Spleen (tissue), 11 donors: ENCODE measurements around the gene RUFY1. TPM values are rescaled to one million over a fixed set of nuclear protein-coding genes. Genes with fewer than 3 reads are reported as not detected.
"Not testable (repeated sequence)": the region's sequence is repeated elsewhere in the genome, so short reads cannot be mapped to it uniquely, and the experiment has no call there.

Experiments used
- DNase-seq: peaks from one replicate; pipeline ENCODE4 v3.0.0-alpha.2; 2020
- H3K27ac ChIP-seq, 8 donors: fragments of 200-600 bp; sonication (generic) in 7 of 8; 1 replicate in 4 of 8; 2 replicates in 4 of 8; pipeline versions ENCODE4 v1.5.0 to v1.8.0; 2016 to 2021; ENCODE audit warnings: inconsistent platforms in 4 of 8, mild to moderate bottlenecking in 4 of 8, moderate library complexity in 1 of 8
- H3K27me3 ChIP-seq, 7 donors: fragments of 200-600 bp; sonication (generic) in 6 of 7; replicated peaks in 1 of 7; 1 replicate in 4 of 7; 2 replicates in 3 of 7; pipeline versions ENCODE4 v1.5.0 to v1.8.0; 2016 to 2021; ENCODE audit warnings: inconsistent platforms in 3 of 7, mild to moderate bottlenecking in 1 of 7
- H3K36me3 ChIP-seq, 6 donors: fragments of 200-600 bp; sonication (generic) in 5 of 6; 1 replicate in 4 of 6; 2 replicates in 2 of 6; pipeline versions ENCODE4 v1.5.0 to v1.8.0; 2016 to 2021; ENCODE audit warnings: inconsistent platforms in 2 of 6
- H3K4me1 ChIP-seq, 6 donors: fragments of 200-600 bp; sonication (generic) in 5 of 6; 1 replicate in 3 of 6; 2 replicates in 3 of 6; pipeline versions ENCODE4 v1.5.0 to v1.8.0; 2016 to 2021; ENCODE audit warnings: inconsistent platforms in 3 of 6
- H3K4me3 ChIP-seq, 8 donors: fragments of 200-600 bp; sonication (generic) in 7 of 8; 1 replicate in 4 of 8; 2 replicates in 4 of 8; pipeline versions ENCODE4 v1.5.0 to v1.8.0; 2016 to 2021; ENCODE audit warnings: inconsistent platforms in 4 of 8, mild to moderate bottlenecking in 4 of 8, moderate library complexity in 2 of 8
- H3K9me3 ChIP-seq, 8 donors: fragments of 200-600 bp; sonication (generic) in 7 of 8; 1 replicate in 4 of 8; 2 replicates in 4 of 8; pipeline versions ENCODE4 v1.5.0 to v1.8.0; 2016 to 2021; ENCODE audit warnings: inconsistent platforms in 4 of 8
- POLR2A ChIP-seq, 3 donors: fragments of 450-650 bp; IDR thresholded peaks; one replicate each; pipeline ENCODE4 v1.5.1; 2017; ENCODE audit warnings: antibody characterized with exemption in 3 of 3, mild to moderate bottlenecking in 1 of 3
- POLR2AphosphoS5 ChIP-seq, 3 donors: sonication (generic); formaldehyde crosslinking; IDR thresholded peaks; one replicate each; pipeline ENCODE4 v1.5.1; 2017; ENCODE audit warnings: antibody characterized with exemption in 3 of 3
- WGBS, 5 donors: extraction: QIAGEN DNeasy Blood & Tissue Kit in 3 of 5; methylation state at CpG; one replicate each; pipeline versions ENCODE4 v1.1.5 to v1.1.7; 2013 to 2018; 5-methylcytosine and 5-hydroxymethylcytosine counted together
- intact Hi-C: fragments of 100-400 bp; cut with DNase I; formaldehyde crosslinking; loops from one replicate; pipeline ENCODE4 v1.15.0; 2023; ENCODE audit warnings: low total_unique reads
- polyA plus RNA-seq, 3 donors: library from polyadenylated mRNA; stranded (reverse); fragments of 200-250 nt; gene quantifications; one replicate each; pipeline ENCODE4 v1.2.1, GENCODE V29; 2013
- total RNA-seq, 7 donors: library from RNA; depleted of rRNA in 3 of 7; stranded (reverse); fragments of >200 nt in 3 of 7; fragmentation: NEBNext Ultra II Directional in 4 of 7; extraction: Animal tissue kit (Norgen Biotek cat#: 25700) in 4 of 7; gene quantifications; one replicate each; pipeline versions ENCODE4 v1.1.0 to v1.2.1, GENCODE V29; 2016 to 2021
- TF ChIP-seq, protein P1 (sequence below), 11 experiments: fragments of 200-600 bp in 7 of 11; fragments of 450-650 bp in 4 of 11; sonication (generic) in 4 of 11; IDR thresholded peaks in 8 of 11; conservative IDR thresholded peaks in 3 of 11; 1 replicate in 7 of 11; 2 replicates in 4 of 11; pipeline versions ENCODE4 v1.4.0 to v1.8.0; 2016 to 2021; ENCODE audit warnings: antibody characterized with exemption in 11 of 11, inconsistent platforms in 4 of 11, mild to moderate bottlenecking in 1 of 11
- donor health status: healthy with polysubstance abuse.
- donor health status: DM: no; HTN: no; CAD: no; lungs with moderate emphysema.
- donor health status: DM: no; HTN: no; CAD: no.
- donor health status: Bipolar disorder and iron deficiency.
- donor health status: healthy.
- donor health status: DM: no; HTN: no; CAD: no.
- donor health status: DM: yes; HTN: yes; CAD: no.

The RUFY1 gene
- total and polyA plus RNA-seq, 10 donors: 33.9 to 89.6 (median 67.3) TPM

DNA sequence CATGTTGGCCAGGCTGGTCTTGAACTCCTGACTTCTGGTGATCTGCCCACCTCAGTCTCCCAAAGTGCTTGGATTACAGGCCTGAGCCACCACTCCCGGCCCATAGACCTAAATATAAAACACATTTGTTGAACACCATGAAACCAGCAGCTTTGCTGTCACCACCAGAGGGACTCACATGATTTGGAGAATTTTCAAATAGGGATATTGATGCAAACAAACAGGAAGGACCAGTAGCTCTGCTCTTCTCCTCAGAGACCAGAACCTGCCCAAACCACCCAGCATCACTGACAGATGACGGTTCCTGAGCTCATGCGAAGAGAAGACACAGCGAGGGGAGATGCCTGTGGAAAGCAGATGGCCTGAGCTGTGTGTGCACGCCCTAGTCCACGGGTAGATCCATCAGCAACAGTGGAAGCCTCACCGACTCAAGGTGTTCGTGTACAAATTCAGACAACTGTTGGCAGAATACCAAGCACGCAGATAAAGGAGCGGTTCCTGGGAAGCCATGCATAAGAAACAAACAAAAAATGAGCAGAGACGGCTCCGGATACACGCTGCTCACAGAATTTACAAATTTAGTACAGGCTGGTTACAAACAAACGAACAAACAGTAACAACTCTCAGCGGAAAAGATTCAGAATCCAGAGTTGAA lies 30.8 kb upstream of the RUFY1 start:
- H3K27ac ChIP-seq, H3K4me1 ChIP-seq, H3K27me3 ChIP-seq, H3K36me3 ChIP-seq, H3K4me3 ChIP-seq, intact Hi-C loops, DNase-seq: not testable (repeated sequence)
- 86 to 94% (median 91%) methylated on average over 14 of the region's 15 CpGs for WGBS, 5 donors
- TF ChIP-seq, protein P1, sequence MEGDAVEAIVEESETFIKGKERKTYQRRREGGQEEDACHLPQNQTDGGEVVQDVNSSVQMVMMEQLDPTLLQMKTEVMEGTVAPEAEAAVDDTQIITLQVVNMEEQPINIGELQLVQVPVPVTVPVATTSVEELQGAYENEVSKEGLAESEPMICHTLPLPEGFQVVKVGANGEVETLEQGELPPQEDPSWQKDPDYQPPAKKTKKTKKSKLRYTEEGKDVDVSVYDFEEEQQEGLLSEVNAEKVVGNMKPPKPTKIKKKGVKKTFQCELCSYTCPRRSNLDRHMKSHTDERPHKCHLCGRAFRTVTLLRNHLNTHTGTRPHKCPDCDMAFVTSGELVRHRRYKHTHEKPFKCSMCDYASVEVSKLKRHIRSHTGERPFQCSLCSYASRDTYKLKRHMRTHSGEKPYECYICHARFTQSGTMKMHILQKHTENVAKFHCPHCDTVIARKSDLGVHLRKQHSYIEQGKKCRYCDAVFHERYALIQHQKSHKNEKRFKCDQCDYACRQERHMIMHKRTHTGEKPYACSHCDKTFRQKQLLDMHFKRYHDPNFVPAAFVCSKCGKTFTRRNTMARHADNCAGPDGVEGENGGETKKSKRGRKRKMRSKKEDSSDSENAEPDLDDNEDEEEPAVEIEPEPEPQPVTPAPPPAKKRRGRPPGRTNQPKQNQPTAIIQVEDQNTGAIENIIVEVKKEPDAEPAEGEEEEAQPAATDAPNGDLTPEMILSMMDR (IDR thresholded peaks at IDR 0.05 in 8 of 11, conservative IDR thresholded peaks at IDR 0.05 in 3 of 11): peak in 1 of 11 experiments; percentile 10
- H3K9me3 ChIP-seq: peaks cover 0 to 14% (median 6%) of the 10 kb centered on the region in 8 donors

DNA sequence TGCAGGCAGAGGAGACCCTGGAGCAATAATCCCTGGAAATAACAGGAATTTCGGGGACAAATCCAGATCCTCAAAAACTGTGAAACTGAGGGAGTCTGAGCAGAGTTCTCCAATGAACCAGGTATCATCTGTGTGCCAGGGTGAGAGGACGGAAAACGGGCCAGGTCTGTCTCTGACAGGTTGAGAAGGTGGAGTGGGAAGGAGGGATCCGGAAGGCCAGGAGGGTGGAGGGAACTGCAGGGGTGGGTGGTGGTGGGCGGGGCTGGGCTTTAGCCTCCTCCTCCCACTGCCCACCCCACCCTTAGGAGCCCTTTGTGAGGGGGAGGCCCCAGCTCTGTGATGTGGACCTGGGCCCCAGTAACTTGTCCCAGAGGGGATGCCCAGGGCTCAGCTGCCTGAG lies 28.2 kb upstream of the RUFY1 start:
- 74 to 91% (median 84%) methylated on average over 4 to 5 of the region's 5 CpGs for WGBS, 5 donors

DNA sequence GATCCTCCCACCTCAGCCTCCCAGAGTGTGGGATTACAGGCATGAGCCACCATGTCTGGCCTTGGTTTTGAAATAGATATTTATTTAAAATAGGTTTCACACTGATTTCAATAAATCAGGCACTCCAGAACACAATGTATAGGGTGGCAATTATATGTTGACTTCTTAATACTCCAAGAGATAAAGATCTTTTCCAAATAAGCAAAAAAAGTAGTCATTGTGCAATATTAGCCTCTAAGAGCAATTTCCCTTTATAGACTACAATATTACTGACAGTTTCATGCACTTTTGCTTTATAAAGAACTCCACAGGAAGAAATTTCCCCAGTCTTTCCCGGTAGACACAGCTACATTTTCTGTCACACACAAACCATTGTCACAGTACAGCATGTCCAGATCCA lies 23.4 kb upstream of the RUFY1 start:
- WGBS, 5 donors: 25 to 41% (median 33%) methylated on average over 1 of the region's 1 CpG
- DNase-seq: no peak
- Histone ChIP-seq H3K27ac (no peak overlapping the region), H3K9me3 (no peaks in the 10 kb centered on the region), H3K4me1 (peaks cover 0 to 22% (median 19%) of the 10 kb centered on the region in 6 donors), H3K36me3 (no peaks in the 10 kb centered on the region), H3K27me3 (no peaks in the 10 kb centered on the region), H3K4me3 (no peak overlapping the region)
- intact Hi-C loops: no loop called here
- TF ChIP-seq POLR2A (IDR thresholded peaks at IDR 0.05): no peak
- TF ChIP-seq POLR2AphosphoS5 (IDR thresholded peaks at IDR 0.05): no peak
- TF ChIP-seq, protein P1 (IDR thresholded peaks at IDR 0.05 in 8 of 11, conservative IDR thresholded peaks at IDR 0.05 in 3 of 11): no peak

More for the DNA sequence above, 28.2 kb upstream of the RUFY1 start:
- H3K4me1 ChIP-seq, DNase-seq, H3K27ac ChIP-seq, H3K36me3 ChIP-seq, intact Hi-C loops, H3K27me3 ChIP-seq, H3K4me3 ChIP-seq: not testable (repeated sequence)
- H3K9me3 ChIP-seq: peaks cover 0 to 14% (median 6%) of the 10 kb centered on the region in 8 donors

DNA sequence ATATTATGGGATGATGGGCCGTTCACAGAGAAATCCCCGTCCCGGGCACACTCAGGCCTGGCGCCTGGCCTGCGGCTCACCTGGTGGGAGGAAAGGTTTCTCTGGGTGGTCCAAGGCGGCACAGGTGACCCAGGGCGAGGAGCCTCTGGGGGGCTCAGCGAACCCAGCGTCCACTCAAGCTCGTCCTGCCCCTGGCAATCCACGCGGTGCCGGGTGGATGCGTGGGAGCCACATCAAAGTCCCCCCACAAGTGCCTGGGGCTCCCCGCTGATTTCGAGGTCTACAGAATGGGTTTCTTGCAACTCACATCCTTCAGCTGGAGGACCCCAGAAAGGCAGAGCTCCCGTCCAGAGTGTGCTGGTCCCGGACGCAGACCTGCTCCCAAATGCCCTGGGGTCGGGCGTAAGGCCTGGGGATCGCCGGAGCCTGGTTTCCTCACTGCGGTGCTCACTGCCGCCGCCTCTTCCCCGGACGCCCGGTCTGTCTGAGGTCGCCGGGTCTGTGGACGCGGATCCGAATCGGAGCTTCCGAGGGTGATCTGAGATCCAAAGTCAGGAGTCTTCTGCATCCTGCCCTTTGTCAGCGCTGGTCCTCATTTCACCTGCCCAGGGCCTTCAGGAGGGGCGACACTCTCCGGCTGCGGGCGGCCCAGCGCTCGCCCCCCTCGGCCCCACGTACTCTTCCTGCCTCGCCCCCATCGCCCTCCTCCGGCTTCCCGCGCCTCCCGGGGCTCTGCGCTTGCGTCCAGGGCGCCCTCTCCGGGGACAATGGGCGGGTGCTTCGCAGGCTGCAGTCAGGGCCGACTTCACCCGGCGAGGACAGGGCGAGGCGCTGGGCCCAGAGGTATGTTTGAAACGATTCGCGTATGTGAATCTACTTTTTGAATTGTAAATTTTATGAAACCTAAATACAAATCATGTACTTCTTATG lies 20.0 kb upstream of the RUFY1 start:
- intact Hi-C loops: no loop called here
- Histone ChIP-seq H3K36me3 (no peaks in the 10 kb centered on the region), H3K4me1 (peaks cover 0 to 41% (median 29%) of the 10 kb centered on the region in 6 donors), H3K4me3 (peak overlapping the region; percentile 45 to 74 (median 52)), H3K9me3 (no peaks in the 10 kb centered on the region), H3K27ac (peak overlapping the region; percentile 60 to 83 (median 69)), H3K27me3 (no peaks in the 10 kb centered on the region)
- TF ChIP-seq POLR2A (IDR thresholded peaks at IDR 0.05) (peak in 1 of 3 donors; percentile 28), POLR2AphosphoS5 (IDR thresholded peaks at IDR 0.05) (peak; percentile 85 to 89 (median 89))
- TF ChIP-seq, protein P1 (IDR thresholded peaks at IDR 0.05 in 8 of 11, conservative IDR thresholded peaks at IDR 0.05 in 3 of 11): peak in 9 of 11 experiments; percentile 13 to 63 (median 54)
- whole genome bisulfite sequencing, 5 donors: 10 to 13% (median 12%) methylated on average over 57 to 65 of the region's 65 CpGs
- DNase-seq: peak; percentile 95
